Effector memory CD4-positive, alpha-beta T cell (primary cell): ENCODE results near the gene DHX34.

Experiments used
- DNase-seq, 3 donors: peaks; one replicate each; pipeline ENCODE4 v3.0.0-alpha.2; 2020
- H3K27ac ChIP-seq: 2 replicates; pipeline ENCODE4 v1.7.0; 2013; ENCODE audit warnings: mild to moderate bottlenecking, low read length, moderate library complexity; ENCODE audit not compliant: insufficient read depth, poor library complexity, severe bottlenecking
- H3K27me3 ChIP-seq: replicated peaks from 2 replicates; pipeline ENCODE4 v1.7.0; 2013; ENCODE audit warnings: mild to moderate bottlenecking, low read length; ENCODE audit not compliant: insufficient read depth, control insufficient read depth, poor library complexity, severe bottlenecking
- H3K36me3 ChIP-seq: 2 replicates; pipeline ENCODE4 v1.7.0; 2013; ENCODE audit warnings: mild to moderate bottlenecking, low read length, moderate library complexity; ENCODE audit not compliant: control insufficient read depth, insufficient read depth
- H3K4me1 ChIP-seq: 2 replicates; pipeline ENCODE4 v1.7.0; 2013; ENCODE audit warnings: low read length, mild to moderate bottlenecking; ENCODE audit not compliant: control insufficient read depth, insufficient read depth, poor library complexity, severe bottlenecking
- H3K4me3 ChIP-seq: 2 replicates; pipeline ENCODE4 v1.7.0; 2013; ENCODE audit warnings: low read length, low read depth, mild to moderate bottlenecking; ENCODE audit not compliant: insufficient read depth, poor library complexity, severe bottlenecking
- H3K9me3 ChIP-seq: 2 replicates; pipeline ENCODE4 v1.7.0; 2013; ENCODE audit warnings: mild to moderate bottlenecking, low read length, moderate library complexity; ENCODE audit not compliant: control insufficient read depth

The DHX34 gene

DNA sequence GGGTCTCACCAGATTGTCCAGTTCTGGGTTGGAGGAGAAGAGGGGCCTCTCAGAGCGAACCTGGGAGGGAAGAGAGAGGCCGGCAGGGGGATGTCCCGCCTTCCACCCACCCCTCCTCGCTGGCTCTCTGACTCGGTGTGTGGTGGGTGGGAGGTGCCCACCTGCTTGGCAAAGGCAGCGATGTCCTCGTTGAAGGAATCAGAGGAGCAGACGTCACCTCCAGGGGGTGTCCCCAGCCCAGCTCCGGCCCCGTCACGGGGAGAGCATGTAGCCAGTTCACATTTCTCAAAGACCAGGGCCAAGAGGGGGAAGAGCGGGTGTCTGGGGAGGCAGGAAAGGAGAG lies 67.5 kb downstream of the DHX34 start:
- no peak overlapping the region for H3K4me3 ChIP-seq
- no peaks in the 10 kb centered on the region for H3K36me3 ChIP-seq
- H3K9me3 ChIP-seq = no peaks in the 10 kb centered on the region
- H3K4me1 ChIP-seq = peaks cover 23% of the 10 kb centered on the region
- H3K27me3 ChIP-seq = peaks cover 32% of the 10 kb centered on the region
- DNase-seq = no peak
- H3K27ac ChIP-seq = no peak overlapping the region

DNA sequence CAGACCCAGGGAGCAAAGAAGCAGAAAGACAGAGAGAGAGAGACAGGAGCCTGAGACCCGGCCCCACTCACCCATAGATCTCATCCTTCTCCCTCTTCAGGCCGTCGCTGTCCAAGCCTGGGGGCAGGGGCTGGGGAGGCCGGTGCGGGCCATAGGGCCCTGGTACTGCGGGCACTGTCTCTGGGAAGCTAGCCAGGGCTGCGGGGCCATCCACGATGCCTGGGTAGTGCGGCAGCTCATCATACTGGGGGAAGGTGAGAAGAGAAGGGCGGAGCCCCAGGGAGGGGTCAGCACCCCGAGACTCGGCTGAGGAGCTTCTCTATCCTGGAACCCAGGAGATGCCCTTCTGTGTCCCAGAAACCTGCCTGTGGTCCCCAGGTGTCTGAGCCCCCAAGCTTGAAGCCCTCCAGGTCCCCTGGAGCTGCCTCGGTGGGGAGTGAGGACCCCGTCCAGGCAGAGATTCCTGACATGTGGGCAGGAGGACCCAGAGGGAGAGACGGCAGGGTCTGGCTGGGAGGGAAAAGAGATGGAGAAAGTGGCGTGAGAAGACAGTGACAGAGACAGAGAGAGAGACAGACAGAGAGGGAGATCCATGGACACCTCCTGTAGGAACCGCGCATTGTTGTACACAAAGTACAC lies 68.1 kb downstream of the DHX34 start:
- Histone ChIP-seq H3K27ac (no peak overlapping the region), H3K4me1 (peaks cover 23% of the 10 kb centered on the region), H3K4me3 (no peak overlapping the region), H3K27me3 (peaks cover 38% of the 10 kb centered on the region), H3K36me3 (no peaks in the 10 kb centered on the region), H3K9me3 (no peaks in the 10 kb centered on the region)
- DNase-seq = no peak

DNA sequence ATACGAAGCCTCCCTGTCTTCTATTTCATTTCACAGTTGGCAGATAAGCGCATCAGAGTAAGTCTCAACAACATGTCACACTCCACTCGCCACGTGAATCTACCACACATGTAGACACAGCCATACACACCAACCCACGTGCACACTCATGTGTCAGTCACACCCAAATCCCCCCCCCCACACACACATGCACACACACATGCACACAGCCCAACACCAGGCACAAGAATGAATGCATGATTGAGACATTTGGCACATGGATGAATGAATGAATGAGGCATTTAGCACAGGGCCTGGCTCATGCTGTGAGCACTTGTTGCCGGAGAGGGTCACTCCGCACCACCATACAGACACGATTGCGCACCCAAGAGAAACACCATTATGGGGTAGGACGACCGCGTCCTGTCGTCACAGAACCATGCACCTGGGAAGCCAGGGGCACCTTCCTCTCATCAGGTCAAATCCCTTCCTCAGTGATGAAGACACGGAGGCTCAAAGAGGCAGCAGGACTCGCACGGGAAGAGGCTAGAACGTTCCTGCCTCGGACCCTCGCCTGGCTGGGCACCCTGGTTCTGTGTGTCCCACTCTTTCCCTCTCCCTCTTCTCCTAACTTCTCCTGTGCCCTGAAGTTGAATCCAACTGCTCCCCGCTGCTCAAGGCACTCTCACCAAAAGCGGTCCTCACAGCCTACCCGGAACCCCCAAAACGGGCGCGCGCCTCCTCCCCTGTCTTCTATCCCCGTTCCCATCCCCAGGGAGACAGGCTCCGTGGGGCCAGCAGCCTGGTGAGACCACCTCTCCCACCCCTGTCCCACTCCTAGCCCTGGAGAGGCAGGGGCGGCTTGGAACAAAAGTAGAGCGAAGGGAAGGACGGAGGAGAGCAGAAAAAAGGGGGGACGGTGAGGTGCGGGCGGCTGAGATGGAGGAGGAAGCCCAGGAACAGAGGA lies 68.9 kb downstream of the DHX34 start:
- H3K9me3 ChIP-seq = no peaks in the 10 kb centered on the region
- H3K4me1 ChIP-seq = peaks cover 23% of the 10 kb centered on the region
- no peak for DNase-seq
- no peak overlapping the region for H3K4me3 ChIP-seq
- peaks cover 46% of the 10 kb centered on the region for H3K27me3 ChIP-seq
- H3K36me3 ChIP-seq = no peaks in the 10 kb centered on the region
- H3K27ac ChIP-seq = no peak overlapping the region

DNA sequence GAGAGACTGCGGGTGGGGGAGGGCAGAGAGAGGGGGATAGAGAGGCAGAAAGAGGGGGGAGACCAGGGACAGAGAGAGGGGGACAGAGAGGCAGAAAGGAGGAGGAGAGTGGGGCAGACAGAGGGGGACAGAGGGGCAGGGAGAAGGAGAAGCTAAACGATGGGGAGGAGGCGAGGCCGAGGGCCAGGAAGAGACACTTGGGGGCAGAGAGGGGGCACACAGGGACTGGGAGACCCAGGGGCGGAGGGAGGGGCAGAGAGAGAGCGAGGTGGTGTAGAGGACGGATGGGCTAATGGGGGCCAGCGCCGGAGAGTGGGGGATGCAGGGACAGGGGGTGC lies 69.5 kb downstream of the DHX34 start:
- no peak overlapping the region for H3K4me3 ChIP-seq
- H3K9me3 ChIP-seq = no peaks in the 10 kb centered on the region
- H3K36me3 ChIP-seq = no peaks in the 10 kb centered on the region
- DNase-seq = no peak
- peaks cover 23% of the 10 kb centered on the region for H3K4me1 ChIP-seq
- peaks cover 48% of the 10 kb centered on the region for H3K27me3 ChIP-seq
- H3K27ac ChIP-seq = no peak overlapping the region

DNA sequence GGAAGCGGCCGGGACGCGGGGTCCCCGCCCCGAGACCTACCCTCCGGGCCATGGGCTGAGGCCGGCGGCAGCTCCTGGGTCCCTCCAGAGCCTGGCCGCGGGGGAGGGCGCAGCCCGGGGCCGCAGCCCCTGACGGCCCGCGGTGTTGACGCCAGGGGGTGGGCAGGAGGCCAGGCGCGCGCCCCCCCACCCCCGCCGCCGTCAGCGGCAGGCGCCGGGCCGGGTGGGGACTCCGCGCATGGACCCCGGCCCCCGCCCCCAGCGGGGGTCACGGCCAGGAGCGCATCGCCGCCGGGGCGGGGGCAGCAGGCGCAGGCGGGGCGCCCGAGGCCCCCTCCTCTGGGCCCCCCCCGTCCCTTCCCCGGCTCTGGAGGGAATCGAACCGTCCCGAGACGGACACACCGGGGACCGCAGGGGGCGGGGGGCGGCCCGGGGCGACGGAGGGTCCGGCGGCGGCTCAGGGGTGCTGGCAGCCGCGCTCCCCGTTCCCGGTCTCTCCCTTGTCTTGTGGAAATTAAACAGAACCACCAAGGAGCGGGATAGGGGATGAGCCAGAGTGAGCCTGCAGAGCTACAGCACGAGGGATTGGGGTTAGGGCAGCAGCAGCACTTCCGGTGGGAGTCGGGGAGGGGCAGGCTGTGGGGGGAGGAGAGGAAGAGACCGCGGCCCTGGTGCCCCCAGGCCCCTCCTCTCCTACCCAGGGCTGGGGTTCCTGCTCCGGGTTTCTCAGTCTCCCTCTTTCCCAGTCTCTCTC lies 70.1 kb downstream of the DHX34 start, which contains the start of gene MEIS3:
TSS of gene MEIS3 (minus strand) at position 498 of the 754 bp plus-strand sequence. CDS start at position 52, 446 bp downstream.
- no peak for DNase-seq
- Histone ChIP-seq H3K4me3 (no peak within 1 kb of the TSS), H3K4me1 (peaks cover 23% of the 10 kb centered on the region), H3K27ac (no peak within 1 kb of the TSS), H3K36me3 (no peaks in the 10 kb centered on the region), H3K27me3 (peaks cover 48% of the 10 kb centered on the region), H3K9me3 (no peaks in the 10 kb centered on the region)

DNA sequence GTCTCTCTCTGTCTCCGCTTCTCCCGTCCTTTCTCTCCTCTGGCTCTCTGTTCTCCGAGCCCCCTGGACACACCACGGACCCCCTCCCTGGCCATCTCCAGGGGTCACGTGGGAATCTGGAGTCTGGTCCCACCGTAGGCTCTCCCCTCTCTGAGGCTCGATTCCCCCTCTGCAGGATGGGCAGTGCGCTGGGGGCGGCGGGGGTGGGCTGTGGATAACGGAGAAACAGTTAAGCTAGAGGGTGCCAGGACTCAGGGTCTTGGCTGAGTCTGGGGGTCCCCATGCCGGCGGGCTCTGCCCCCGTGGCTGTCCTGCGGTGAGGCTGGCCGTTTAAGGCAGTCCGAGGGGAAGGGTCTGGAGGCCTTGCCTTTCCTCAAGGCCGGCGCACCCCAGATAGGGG lies 70.7 kb downstream of the DHX34 start:
- Histone ChIP-seq H3K9me3 (no peaks in the 10 kb centered on the region), H3K4me1 (peaks cover 23% of the 10 kb centered on the region), H3K4me3 (no peak overlapping the region), H3K36me3 (no peaks in the 10 kb centered on the region), H3K27ac (no peak overlapping the region), H3K27me3 (peaks cover 53% of the 10 kb centered on the region)
- no peak for DNase-seq

DNA sequence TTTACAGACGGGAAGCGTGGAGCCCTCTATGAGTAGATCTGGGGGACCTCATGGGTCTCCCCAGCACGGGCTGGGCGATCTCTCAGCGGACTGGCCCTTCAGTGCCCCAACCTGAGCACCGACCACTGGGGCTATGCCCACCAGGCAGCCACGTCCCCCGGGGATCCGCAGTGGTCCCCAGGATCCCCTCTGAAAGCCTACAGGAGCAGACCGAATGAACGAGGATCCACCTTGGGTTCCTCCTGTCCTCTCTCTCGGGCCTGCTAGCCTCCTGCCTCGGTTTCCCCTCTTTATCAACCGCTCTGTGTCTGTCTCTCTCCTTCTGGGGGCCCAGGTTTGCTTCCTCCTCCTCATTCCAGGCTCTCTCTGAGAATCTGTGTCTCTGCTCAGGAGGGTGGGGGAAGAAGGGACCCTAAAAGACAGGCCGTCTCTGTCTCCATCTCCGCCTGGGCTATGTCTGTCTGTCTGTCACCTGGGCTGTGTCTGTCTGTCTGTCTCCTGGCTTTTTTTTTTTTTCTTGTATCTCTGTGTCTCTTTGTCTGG lies 72.2 kb downstream of the DHX34 start:
- Histone ChIP-seq H3K9me3 (no peaks in the 10 kb centered on the region), H3K27ac (no peak overlapping the region), H3K4me3 (no peak overlapping the region), H3K36me3 (no peaks in the 10 kb centered on the region), H3K27me3 (peaks cover 54% of the 10 kb centered on the region), H3K4me1 (peaks cover 23% of the 10 kb centered on the region)
- no peak for DNase-seq

DNA sequence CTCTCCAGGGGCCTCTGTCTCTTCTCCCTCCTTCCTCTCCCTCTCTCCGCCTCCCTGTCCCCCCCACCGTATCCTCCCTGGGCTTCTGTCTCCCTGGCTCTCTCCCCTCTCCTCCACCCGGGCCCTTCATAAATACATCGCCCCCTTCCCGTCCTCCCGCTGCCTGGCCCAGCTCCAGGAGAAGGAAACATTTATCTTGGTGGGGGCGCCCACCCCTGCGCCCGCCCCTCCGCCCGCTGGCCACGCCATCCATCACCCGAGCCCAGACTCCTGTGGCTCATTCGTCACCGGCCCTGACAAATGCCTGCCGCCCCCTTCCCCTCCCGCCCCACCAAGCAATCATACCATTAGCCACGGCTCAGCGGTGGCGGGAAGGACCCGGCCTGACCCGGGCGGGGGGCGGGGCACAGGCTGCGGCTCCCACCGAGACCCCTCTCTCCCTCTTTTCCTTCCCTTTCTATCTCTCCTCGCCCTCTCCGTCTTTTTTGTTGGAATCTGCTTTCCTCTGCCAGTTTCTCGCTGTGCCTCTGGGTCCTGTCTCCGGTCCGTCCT lies 72.8 kb downstream of the DHX34 start:
- Histone ChIP-seq H3K36me3 (no peaks in the 10 kb centered on the region), H3K27ac (no peak overlapping the region), H3K9me3 (no peaks in the 10 kb centered on the region), H3K4me1 (peaks cover 23% of the 10 kb centered on the region), H3K27me3 (peaks cover 54% of the 10 kb centered on the region), H3K4me3 (no peak overlapping the region)
- DNase-seq = no peak

DNA sequence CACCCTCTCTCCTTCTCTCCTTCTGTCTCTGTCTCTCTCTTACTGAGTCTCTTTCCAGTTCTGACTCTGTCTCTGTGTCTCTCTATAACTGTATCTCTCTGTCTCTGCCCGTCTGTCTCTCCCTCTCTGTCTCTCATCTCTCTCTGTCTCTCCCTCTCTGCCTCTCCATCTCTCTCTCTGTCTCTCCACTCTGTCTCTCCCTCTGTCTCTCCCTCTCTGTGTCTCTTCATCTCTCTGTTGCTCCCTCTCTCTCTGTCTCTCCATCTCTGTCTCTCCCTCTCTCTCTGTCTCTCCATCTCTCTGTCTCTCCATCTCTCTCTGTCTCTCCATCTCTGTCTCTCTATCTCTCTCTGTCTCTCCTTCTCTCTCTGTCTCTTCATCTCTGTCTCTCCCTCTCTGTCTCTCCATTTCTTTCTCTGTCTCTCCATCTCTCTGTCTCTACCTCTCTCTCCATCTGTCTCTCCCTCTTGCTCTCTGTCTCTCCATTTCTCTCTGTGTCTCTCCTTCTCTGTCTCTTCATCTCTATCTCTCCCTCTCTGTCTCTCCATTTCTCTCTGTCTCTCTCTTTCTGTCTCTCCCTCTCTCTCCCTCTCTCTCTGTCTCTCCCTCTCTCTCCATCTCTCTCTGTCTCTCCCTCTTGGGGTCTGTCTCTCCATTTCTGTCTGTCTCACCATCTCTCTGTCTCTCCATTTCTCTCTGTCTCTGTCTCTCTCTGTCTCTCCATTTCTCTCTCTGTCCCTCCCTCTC lies 73.5 kb downstream of the DHX34 start:
- no peak overlapping the region for H3K4me3 ChIP-seq
- H3K27me3 ChIP-seq = peaks cover 54% of the 10 kb centered on the region

More for the DNA sequence above, 73.5 kb downstream of the DHX34 start:
- H3K4me1 ChIP-seq = peaks cover 24% of the 10 kb centered on the region
- H3K36me3 ChIP-seq = no peaks in the 10 kb centered on the region
- H3K27ac ChIP-seq = no peak overlapping the region
- H3K9me3 ChIP-seq = no peaks in the 10 kb centered on the region
- DNase-seq = no peak
